Activated T-cell treated with anti-CD3 and anti-CD28 coated beads for 1 hour (primary cell): ENCODE measurements around the gene COL4A1.
"Not testable (repeated sequence)": the region's sequence is repeated elsewhere in the genome, so short reads cannot be mapped to it uniquely, and the experiment has no call there.

Experiments used
- DNase-seq: peaks from one replicate; pipeline ENCODE4 v3.0.0-alpha.2; 2020; ENCODE audit warnings: low read depth

COL4A1 gene

DNA sequence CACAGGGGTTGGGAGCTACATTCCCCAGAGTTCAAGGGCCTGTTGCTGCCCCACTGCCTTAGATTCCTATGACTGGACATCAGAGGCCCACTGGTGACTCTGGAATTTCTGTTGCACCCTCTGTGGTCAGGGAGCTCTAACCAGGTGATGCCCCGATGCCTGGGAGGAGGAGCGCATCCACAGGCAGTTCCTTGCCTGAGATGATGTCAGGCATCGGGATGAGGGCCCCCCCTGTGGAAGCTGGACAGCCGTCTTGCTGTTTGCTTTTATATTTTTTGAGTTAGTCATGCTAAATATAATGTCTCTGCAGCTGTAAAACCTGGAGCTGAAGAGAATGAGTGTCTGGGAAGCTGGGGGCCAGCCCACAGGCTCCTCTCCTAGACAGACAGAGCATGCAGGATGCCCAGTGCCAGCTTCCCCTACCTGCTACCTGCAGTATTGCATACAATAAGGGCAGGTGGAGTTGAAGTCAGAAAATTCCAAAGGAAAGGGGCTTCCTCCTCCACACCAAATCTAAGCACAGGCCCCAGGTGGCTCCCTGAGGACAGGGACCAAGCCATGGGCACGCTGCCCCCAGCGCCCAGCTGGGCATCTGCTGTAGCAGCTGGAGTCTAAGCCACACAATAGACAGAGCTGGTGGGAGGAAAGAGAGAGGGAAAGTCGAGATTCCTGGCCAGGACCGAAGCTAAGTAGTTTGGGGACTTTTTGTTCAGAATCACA, 16.4 kb upstream of the COL4A1 start:
- no peak for DNase-seq

DNA sequence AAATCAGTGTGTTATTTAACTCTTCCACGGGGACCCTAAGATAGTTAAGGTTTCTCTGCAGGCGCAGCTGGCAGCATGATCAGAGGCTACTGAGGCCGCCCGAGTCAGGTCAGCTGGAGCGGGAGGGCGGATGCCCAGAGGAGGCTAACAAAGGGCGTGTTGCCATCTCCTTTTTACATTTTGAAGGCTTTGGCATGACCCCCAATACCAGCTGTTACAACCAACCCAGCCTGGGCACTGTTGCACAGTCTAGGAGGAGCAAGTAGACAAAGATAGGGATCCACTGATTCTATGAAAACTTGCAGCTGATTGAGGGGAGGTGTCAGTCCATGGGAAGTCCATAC, 15.8 kb upstream of the COL4A1 start:
- DNase-seq, result no peak

DNA sequence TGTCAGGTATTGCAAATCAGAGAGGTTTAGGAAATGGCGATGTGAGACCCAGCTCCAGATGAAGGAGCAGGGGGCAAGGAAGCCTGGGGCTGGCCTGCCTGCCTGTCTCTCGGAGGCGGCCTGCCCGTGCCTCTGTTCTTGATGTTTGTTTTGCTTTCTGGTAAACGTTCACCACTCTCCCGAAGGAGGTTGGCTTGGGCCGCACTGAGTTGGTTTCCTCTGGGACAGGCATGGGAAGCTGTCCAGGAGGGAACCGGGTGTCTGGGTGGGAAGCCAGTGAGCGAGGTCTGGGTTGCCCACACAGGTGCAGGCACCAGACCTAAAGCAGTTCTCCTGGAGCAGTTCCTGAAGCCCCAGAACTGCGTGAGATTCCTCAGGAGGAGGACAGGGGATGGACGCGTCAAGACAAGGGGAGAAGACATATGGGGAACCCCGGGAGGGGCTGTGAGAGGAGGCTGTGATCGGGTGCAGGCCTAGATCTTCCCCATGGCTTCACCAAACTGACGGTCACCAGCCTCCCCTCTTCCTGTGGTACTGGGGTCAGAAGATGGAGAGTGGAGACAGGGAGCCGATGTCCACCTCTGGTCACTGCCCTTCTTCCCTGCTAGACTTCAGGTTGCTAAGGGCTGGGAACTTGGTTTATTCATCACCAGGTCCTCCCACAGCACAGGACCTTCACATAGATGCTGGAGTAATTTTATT, 15.3 kb upstream of the COL4A1 start:
- no peak for DNase-seq

DNA sequence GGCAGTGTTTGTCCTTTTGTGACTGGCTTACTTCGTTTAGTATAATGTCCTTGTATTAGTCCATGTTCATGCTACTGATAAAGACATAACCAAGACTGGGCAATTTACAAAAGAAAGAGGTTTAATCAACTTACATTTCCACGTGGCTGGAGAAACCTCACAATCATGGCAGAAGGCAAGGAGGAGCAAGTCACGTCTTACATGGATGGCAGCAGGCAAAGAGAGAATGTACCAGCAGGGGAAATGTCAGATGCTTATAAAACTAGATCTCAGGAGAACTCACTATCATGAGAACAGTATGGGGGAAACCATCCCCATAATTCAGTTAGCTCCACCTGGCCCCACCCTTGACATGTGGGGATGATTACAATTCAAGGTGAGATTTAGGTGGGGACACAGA, 14.6 kb upstream of the COL4A1 start:
- DNase-seq, result not testable (repeated sequence)

DNA sequence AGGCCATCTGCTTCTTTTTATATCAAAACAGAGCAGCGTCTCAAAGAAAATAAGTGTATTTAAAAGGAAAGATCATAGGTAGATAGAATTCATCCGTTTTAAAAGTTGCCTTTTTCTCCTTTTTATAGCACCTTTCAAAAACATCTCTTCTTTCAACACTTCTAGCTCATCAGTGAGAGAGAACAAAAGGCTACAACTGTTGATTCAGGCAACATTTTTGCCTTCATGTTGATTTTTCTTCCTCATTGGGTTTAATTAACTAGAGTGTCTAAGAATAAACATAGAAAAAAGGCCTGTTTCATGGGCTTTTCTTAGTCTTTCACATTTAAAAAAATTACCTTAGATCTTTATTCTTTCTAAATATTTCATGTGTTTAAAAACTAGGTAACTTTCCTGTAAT, 13.7 kb upstream of the COL4A1 start:
- no peak for DNase-seq

DNA sequence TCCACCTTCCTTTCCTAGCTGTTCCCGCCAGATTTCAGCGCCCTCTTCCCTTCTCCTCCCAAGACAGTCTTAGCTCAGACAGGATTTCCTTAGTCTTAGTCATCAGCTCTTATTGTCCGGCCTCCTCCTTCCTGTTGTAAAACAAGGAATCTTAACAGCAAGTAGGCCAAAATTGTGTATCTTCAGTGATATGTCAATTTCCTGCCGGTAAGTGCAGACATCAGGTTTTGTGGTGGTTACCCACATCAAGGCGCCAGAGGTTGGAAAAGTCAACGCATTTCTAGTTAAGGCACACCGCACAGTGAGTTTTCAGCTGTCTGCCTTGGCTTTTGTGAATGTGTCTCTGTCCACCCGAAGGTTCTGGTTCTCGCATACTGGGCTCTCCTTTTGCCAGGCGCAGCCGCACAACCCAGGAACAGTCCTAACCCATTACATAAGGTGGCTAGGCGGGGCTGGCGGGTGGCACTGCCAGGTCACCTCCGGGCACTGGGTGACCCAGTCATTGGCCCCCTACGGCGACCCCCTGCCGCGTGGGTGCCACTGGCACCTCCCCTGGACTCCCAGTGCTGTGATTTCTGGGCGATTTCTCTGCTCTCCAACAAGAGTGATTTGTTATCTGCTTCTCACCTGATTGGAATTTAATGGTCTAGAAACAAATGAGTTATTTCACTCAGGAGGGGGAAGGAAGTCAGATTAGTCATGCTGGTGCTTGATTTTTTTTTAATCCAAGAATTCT, 13.0 kb upstream of the COL4A1 start:
- no peak for DNase-seq

DNA sequence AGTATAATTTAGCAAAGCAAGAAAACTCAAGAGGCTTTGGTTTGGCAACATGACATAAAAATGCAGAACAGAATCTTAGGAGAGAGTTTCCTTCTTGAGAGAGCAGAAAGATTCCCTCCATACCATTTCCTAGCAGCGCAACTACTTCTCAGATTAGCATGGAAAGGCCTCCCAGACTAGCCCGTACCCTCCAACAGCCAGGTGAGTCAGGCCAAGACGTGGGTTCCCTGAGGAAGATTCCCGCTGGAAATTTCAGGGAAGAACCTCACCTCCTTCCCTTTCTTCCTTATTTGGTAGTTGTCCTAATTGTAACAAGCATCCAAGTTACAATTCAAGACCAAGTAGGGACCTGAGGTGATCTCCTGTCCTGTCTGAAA, 12.4 kb upstream of the COL4A1 start:
- no peak for DNase-seq

DNA sequence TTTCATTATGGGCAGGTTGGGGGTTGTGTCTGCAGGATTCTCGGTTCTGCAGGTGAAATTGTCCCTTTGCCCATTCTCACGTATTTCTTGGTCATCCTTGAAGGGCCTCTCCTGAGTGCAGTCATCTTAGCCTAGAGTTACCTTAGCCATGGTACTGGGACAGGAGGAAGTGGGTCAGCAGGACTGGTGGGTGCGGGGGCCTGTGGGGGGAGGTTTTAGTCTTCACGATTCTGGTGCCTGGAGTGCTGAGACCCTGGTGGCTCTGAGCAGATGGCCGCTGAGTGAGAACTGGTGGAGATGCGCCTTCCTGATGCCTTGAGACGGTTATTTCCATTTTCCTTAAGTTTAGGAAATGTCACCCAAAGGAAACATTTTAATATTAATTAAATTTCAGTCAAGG, 12.0 kb upstream of the COL4A1 start:
- no peak for DNase-seq

DNA sequence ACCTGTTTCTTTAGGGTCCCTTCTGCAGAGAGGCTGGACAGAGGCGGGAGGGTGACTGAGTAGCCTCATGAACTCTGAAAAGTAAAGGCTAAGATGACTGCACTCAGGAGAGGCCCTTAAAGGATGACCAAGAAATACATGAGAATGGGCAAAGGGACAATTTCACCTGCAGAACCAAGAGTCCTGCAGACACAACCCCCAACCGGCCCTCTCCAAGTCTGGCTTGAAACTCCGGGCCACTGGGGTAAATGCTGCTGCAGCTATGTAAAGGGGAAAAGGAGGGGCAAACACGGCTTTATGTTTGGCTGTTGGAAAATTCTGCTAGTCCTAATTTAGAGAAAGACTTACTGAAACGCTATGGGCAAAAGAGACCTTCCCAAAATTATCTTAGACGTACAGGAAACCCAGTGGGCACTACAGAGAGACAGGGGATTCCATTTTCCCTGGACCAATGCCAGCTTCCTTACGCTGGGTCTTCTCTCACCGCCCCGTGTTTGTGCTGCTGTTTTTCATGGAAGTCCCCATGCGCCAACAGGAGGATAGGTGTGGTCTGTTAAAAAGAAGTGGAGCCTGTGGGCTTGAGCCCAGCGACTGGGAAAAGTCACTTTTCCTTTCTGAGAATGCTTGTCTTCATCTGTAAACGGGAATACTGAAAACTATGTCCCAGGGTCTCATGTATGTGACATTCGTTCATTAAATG, 10.7 kb upstream of the COL4A1 start:
- no peak for DNase-seq

DNA sequence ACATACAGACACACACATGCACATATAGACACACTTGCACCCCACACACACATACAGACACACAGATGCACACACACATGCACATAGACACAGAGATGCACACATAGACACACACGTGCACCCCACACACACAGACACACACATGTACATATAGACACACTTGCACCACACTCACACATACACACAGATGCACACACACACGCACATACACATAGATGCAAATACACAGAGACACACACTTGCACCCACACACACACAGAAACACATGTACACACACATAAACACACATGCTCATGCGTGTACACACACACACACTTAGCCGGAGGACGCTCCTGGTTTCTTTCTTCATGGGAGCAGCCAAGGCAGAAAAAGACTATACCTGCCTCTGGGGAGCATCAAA, 10.1 kb upstream of the COL4A1 start:
- no peak for DNase-seq

DNA sequence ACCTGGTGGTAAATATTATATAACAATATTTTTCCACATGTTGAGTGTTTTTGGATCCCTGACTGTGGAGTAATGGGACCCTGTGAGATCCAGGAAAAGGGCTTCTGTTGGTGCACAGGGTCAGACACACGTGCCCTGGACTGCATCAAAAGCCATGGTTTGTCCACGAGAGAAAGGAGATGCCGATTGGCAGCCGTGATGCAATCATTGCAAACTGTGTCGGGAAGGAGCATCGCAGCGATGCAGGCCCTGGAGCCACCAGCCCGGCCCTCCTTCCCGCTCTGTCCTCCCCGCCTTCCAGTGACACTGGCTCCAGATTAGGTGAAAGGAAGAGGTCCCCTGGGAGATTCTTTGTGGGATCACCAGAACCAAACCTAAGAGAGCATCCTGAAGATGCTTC, 9.2 kb upstream of the COL4A1 start:
- no peak for DNase-seq

DNA sequence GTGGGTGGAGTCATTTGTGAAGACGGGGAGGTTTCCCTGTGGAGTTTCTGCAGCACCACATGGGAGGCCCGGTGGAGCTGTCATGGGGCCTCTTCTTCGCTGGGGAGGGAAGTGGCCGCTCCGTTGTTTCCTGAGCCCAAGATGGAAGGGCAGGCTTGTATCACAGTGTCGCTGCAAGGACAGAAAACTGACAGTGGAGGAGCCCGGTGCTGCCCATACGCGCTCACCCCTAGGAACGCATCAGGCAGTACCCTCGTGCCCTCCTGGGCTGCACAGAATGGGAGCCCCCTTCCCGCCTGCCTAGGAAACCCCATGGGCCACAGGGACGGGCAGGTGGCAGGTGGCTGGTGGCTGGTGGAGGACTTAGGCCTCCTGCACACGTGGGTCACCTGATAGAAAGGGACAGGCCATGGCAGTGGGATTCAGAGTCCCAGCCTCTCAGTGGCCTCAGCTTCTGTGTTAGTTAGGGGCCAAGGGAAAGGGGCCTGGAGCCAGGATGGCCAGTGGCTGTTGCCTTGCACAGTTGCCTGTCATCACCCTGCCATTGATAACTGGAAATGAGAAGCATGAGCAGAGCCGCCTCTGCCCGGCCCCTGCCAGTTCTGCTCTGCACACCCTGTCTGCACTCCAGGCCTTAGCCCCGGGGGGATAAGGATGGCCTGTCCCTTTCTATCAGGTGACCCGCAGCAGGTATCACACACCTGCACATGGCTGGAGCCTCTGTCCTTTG, 7.7 kb upstream of the COL4A1 start:
- DNase-seq, result no peak

DNA sequence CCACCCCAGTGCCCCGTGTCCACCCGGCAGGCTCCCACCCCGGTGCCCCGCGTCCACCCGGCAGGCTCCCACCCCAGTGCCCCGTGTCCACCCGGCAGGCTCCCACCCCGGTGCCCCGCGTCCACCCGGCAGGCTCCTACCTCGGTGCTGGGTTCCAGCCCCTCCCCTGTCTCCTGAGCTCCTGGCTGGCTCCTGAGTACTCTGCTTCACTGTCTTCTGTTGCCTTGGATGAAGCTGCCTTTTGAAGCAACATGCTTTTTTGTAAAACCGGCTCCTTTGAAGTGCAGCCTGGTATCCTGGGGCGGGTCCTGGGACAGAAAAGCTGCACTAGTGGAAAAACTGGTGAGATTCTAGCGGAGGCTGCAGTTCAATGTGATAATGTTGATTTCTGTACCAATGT, 6.8 kb upstream of the COL4A1 start:
- not testable (repeated sequence) for DNase-seq

DNA sequence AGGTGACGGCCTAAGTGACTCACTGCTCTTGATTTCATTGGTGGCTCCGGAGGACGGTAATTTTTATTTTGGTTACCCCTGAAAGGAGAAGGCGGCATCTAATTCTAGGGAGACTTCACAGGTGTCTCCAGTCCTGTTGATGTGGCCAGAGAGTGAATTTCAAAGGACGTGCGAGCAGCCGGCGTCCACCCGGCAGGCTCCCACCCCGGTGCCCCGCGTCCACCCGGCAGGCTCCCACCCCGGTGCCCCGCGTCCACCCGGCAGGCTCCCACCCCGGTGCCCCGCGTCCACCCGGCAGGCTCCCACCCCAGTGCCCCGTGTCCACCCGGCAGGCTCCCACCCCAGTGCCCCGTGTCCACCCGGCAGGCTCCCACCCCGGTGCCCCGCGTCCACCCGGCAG, 6.3 kb upstream of the COL4A1 start:
- DNase-seq, result not testable (repeated sequence)

DNA sequence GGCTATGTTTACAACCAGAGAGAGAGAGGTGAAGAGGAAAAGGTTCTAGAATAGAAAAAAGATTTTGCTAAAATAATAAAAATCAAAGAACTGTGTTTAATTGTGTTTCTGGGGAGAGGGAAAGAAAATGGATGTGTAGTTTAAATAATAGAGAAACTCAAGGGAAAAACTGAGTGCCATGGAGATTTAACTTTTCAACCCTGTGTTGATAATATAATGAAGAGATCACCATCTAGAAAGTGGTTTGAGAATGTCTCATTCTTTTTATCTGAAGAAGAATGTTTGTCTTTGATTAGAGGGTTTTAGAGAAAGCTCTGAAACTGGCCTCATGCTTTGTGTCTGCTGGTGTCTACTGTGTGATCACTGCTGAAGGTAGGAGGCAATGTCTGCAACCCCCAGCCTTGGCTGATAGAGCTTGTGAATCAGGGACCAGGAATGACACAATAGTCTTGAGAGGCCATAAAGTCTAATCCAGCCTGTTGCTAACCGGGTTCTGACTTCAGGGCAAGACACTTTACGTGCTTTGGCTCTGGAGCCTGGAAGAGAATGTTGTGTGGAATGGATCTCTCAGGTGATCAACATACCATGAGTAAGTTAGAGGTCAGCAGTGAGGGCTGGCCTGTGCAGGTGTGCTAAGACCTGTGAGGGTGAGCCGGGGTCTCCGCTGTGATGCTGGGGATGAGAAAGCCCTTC, 5.5 kb upstream of the COL4A1 start:
- DNase-seq, result no peak

DNA sequence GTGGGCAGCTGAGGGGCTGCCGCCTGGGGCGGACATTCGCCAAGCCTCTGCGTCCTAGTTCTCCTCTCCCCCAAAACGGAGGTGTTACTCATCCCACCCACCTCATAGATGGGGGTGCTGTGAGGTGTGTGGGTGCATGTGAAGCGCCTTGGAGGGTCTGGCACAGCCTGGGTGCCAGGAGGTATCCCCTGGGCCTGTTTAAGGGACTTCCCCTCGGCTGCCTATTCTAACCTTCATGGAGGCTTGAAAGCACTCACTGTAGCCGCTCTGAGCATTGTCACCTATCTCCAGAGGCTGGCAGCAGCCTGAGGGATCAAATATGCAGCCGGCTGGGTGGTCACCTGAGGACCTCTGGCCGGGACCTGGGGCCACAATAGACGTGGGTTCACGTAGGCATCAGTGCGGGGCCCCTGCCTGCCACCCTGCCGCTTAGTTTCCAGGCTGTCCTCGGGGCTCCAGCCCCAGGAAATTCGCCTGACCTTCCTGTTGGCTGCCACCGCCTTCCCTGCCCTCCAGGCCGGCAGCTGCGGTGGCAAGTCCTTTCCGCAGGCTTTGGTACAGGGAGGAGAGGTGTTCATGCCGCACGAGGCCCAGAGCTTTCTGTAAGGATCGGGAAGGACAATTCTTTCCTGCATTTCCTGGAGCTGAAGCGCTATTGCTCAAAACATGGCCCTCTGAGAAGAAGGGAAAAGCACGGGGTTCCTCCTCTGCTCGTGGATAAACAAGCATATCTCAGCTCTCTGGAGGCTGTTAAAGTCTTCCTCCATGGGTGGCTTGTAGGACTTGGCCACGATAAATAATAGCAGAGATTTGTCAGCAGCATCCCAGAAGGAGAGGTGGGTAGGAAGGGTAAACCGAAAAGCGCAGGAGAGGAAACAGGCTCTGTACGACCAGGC, 4.7 kb upstream of the COL4A1 start:
- no peak for DNase-seq

DNA sequence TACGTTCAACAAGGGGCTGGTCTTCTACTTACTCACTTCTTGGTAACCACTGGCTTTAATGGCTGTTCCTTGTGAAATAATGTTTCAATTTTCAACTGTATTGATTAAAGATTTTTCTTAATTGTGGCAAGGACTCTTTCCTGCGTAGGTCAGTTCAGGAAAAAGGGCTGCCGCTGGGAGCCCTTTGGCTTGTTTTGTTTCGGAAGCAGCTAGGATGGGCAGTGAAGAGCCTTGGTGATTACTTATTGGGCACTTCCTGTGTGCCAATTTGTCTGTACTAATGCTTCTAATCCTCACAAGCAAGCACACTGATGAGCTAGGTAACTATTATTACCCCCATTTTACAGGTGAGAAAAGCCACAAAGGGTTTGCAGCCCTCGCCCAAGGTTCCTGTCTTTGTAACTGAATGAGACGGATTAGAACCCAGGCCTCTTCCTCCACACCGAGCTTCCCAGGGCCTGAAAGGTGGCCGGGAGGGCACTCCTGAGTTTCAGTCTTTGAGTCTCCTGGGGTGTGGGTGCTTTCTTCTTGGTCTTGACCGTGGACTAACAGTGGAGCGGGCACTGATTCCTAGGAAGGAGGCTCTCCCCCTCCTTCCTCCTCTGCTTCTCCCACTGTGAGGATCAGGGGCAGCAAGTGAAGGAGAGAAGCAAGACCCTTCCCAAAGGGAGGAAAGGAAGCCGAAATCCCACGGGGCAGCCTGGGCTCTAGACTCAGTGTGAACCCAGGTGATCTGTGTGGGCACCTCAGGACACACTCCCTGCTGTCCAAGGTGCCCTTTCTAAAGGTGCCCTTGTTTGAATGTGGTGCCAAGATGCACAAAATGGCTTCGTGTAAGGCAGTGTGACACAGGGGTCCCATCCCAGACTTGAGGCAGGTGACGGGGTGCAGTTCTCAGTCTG, 3.8 kb upstream of the COL4A1 start:
- no peak for DNase-seq

DNA sequence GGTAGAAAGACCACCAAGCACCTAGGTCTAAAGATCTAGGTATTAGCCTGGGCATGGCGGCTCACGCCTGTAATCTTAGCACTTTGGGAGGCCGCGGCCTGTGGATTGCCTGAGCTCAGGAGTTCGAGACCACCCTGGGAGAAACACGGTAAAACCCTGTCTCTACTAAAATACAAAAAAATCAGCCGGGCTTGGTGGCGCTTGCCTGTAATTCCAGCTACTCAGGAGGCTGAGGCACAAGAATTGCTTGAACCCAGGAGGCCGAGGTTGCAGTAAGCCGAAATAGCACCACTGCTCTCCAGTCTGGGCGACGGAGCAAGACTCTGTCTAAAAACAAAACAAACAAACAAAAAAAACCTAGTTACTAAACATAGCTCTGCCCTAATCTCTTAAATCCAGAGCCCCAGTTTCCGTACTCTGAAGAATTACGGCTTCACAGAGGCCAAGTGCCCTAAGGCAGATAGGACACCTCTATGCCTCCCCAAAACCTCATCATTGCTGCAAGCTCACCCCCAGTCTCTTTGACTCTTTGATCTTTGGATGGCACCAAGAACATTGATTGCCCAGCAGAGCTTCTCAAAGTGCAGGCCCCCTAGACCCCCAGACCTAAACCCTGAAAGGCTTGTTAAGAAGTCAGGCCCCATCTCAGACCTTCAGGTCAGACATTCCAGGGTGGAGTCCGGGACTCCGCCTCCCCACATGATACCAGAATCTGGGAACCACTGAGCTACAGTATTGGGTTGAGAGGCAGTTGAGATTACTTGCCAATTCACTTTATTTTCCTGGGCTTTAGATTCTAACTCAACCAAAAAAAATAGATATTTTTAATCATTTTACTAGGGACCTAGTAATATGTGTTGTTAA, 2.9 kb upstream of the COL4A1 start:
- no peak for DNase-seq
